Endothelial cell of umbilical vein (primary cell): Measurements from ENCODE around the gene FMN2. TPM values are rescaled to one million over a fixed set of nuclear protein-coding genes. Genes with fewer than 3 reads are reported as not detected.

ENCODE experiments used
- BruUV-seq: library from RNA; stranded (reverse); fragments of 400-500 nt; replicated peaks from 2 replicates; lab custom pipeline; 2021; lab: Mats Ljungman, UMichigan
- CTCF ChIA-PET: fragments of 300-600, 350-600 bp; sonication (Branson Sonifier 250); formaldehyde crosslinking; loops from one replicate; lab custom pipeline; 2021; ENCODE audit warnings: antibody characterized with exemption, inconsistent platforms; lab: Charles Lee
- POLR2A ChIA-PET: fragments of 300-600, 350-600 bp; sonication (Branson Sonifier 250); formaldehyde crosslinking; loops from one replicate; lab custom pipeline; 2021; ENCODE audit warnings: antibody characterized with exemption, inconsistent platforms; lab: Charles Lee
- DNase-seq: peaks from one replicate; pipeline ENCODE4 v3.0.0-alpha.2; 2011; ENCODE audit warnings: low read depth, low spot score
- FAIRE-seq: peaks from 2 replicates; lab custom pipeline; 2011; peaks lifted over from hg19 to GRCh38; lab: Jason Lieb, UNC
- H2AFZ ChIP-seq: 2 replicates; pipeline ENCODE4 v1.6.0; 2012; ENCODE audit warnings: low read depth, low read length, control low read depth, inconsistent platforms
- H3K27ac ChIP-seq: 2 replicates; pipeline ENCODE4 v1.5.1; 2011; ENCODE audit warnings: low read depth, mild to moderate bottlenecking, control low read depth, low read length, moderate library complexity; ENCODE audit not compliant: insufficient read depth
- H3K27me3 ChIP-seq, 2 experiments: 2 replicates each; pipeline versions ENCODE4 v1.6.0 to v1.6.1; 2011; ENCODE audit warnings: low read length in 2 of 2, mixed read lengths in 1 of 2; ENCODE audit not compliant: control insufficient read depth in 2 of 2, insufficient read depth in 2 of 2
- H3K36me3 ChIP-seq, 2 experiments: 2 replicates in 1 of 2; 3 replicates in 1 of 2; pipeline ENCODE4 v1.5.1; 2011; ENCODE audit warnings: low read length in 2 of 2, mild to moderate bottlenecking in 1 of 2, moderate library complexity in 1 of 2; ENCODE audit not compliant: control insufficient read depth in 2 of 2, insufficient read depth in 2 of 2; ENCODE audit errors: extremely low read depth in 1 of 2
- H3K4me1 ChIP-seq: 3 replicates; pipeline ENCODE4 v1.5.1; 2011; ENCODE audit warnings: mild to moderate bottlenecking, low read length; ENCODE audit not compliant: control insufficient read depth, insufficient read depth; ENCODE audit errors: extremely low read depth
- H3K4me2 ChIP-seq: 2 replicates; pipeline ENCODE4 v1.6.1; 2011; ENCODE audit warnings: low read length, control low read depth, mixed read lengths; ENCODE audit not compliant: insufficient read depth
- H3K4me3 ChIP-seq, 3 experiments: fragments of 200-600 bp in 1 of 3; sonication (generic), shearing (Covaris generic) in 1 of 3; replicated peaks in 1 of 3; 2 replicates each; pipeline ENCODE4 v1.5.1; 2011 to 2016; ENCODE audit warnings: control low read depth in 3 of 3, low read length in 3 of 3, mild to moderate bottlenecking in 2 of 3, inconsistent platforms in 1 of 3, low read depth in 1 of 3, moderate library complexity in 1 of 3; ENCODE audit not compliant: insufficient read depth in 1 of 3
- H3K79me2 ChIP-seq: 2 replicates; pipeline ENCODE4 v1.6.0; 2012; ENCODE audit warnings: low read length, inconsistent platforms; ENCODE audit not compliant: control insufficient read depth, insufficient read depth
- H3K9ac ChIP-seq: replicated peaks from 2 replicates; pipeline ENCODE3; 2011; ENCODE audit warnings: low read length, control low read depth; ENCODE audit not compliant: insufficient read depth; ENCODE audit errors: extremely low read depth
- H3K9me1 ChIP-seq: replicated peaks from 3 replicates; pipeline ENCODE4 v1.6.0; 2011; ENCODE audit warnings: mild to moderate bottlenecking, low read length; ENCODE audit not compliant: control insufficient read depth, insufficient read depth; ENCODE audit errors: extremely low read depth
- H3K9me3 ChIP-seq: replicated peaks from 2 replicates; pipeline ENCODE4 v1.5.1; 2012; ENCODE audit warnings: low read length, inconsistent platforms; ENCODE audit not compliant: control insufficient read depth, insufficient read depth
- H4K20me1 ChIP-seq: replicated peaks from 2 replicates; pipeline ENCODE3; 2011; ENCODE audit warnings: mild to moderate bottlenecking, low read length; ENCODE audit not compliant: control insufficient read depth, insufficient read depth; ENCODE audit errors: extremely low read depth
- EZH2 ChIP-seq: IDR thresholded peaks from 2 replicates; pipeline ENCODE4 v1.6.1; 2012; ENCODE audit warnings: borderline replicate concordance, low read depth, mild to moderate bottlenecking, moderate library complexity, low read length, inconsistent platforms; ENCODE audit not compliant: severe bottlenecking
- FOS ChIP-seq: IDR thresholded peaks from 2 replicates; pipeline ENCODE4 v1.6.1; 2011; ENCODE audit warnings: mild to moderate bottlenecking, low read length, moderate library complexity, borderline replicate concordance; ENCODE audit not compliant: insufficient read depth
- GATA2 ChIP-seq: IDR thresholded peaks from 2 replicates; pipeline ENCODE4 v1.7.0; 2011; ENCODE audit warnings: low read depth, mild to moderate bottlenecking, moderate library complexity, mixed read lengths, low read length; ENCODE audit not compliant: insufficient read length, insufficient read depth
- JUN ChIP-seq: IDR thresholded peaks from 2 replicates; pipeline ENCODE4 v1.6.1; 2011; ENCODE audit warnings: borderline replicate concordance, low read depth; ENCODE audit not compliant: insufficient read length, insufficient read depth
- MYC ChIP-seq: IDR thresholded peaks from one replicate; pipeline ENCODE4 v1.6.1; 2011; ENCODE audit warnings: mild to moderate bottlenecking, low read depth, low read length
- POLR2A ChIP-seq: IDR thresholded peaks from 2 replicates; pipeline ENCODE4 v1.6.1; 2012; ENCODE audit warnings: low read depth, mild to moderate bottlenecking, control low read depth, low read length
- POLR2AphosphoS5 ChIP-seq: IDR thresholded peaks from 2 replicates; pipeline ENCODE4 v1.6.1; 2012; ENCODE audit warnings: low read depth, mild to moderate bottlenecking, control low read depth, low read length, moderate library complexity; ENCODE audit not compliant: insufficient read depth
- dilution Hi-C: fragments of 300-500 bp; cut with MboI; formaldehyde crosslinking; loops from one replicate; pipeline ENCODE4 v1.15.0; 2019; ENCODE audit warnings: low sequenced_read_pairs; ENCODE audit not compliant: extremely low pct_ligation_motif_present
- intact Hi-C: fragments of 100-400 bp; cut with micrococcal nuclease; formaldehyde crosslinking; loops from one replicate; pipeline ENCODE4 v1.10.0; 2022
- polyA plus RNA-seq, 4 experiments: library from polyadenylated mRNA; depleted of rRNA in 3 of 4; stranded (reverse) in 3 of 4; unstranded in 1 of 4; fragments of >200 nt; gene quantifications; 2 replicates each; pipeline versions ENCODE4 v1.2.1 to v1.2.3, GENCODE V29; 2011 to 2012; ENCODE audit warnings: missing spikeins in 1 of 4
- total RNA-seq: library from RNA; stranded (reverse); gene quantifications from 2 replicates; pipeline ENCODE4 v1.2.3, GENCODE V29; 2021
- TF ChIP-seq, protein P1 (sequence below): IDR thresholded peaks from 2 replicates; pipeline ENCODE4 v1.6.1; 2011; ENCODE audit not compliant: insufficient read depth, insufficient read length
- TF ChIP-seq, protein P2 (sequence below), 2 donors: IDR thresholded peaks; 1 replicate in 1 of 2; 2 replicates in 1 of 2; pipeline ENCODE4 v1.5.1; 2011; ENCODE audit warnings: low read length in 2 of 2, mild to moderate bottlenecking in 2 of 2, moderate library complexity in 2 of 2, control low read depth in 1 of 2, inconsistent platforms in 1 of 2, low read depth in 1 of 2; ENCODE audit not compliant: insufficient read depth in 1 of 2; ENCODE audit errors: extremely low read depth in 1 of 2

FMN2 gene
- total and polyA plus RNA-seq, 2 donors (not counting 3 experiments of a cell fraction or from before 2014, with no cell fraction given), result not detected

DNA sequence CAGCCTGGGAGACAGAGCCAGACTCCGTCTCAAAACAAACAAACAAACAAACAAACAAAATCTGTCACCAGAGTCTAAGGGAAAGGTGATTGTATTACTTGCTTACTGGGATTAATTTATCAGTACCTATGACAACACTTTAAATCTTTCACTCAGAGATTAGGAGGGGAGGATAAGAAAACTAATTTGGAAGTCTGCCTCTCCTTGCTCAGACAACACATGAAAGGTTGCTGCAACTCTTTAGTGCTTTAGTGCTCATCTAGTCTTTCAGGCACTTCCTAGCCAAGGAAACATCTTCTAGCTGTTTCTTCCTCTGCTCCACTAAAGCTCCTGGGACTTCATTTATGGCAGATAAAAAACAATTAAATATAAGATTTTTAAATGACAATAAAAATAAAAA lies 7.3 kb upstream of the FMN2 start:
- dilution Hi-C loops, result no loop called here
- Histone ChIP-seq H3K4me1 (no peaks in the 10 kb centered on the region), H3K27ac (no peak overlapping the region), H3K79me2 (no peaks in the 10 kb centered on the region), H3K9me3 (no peaks in the 10 kb centered on the region), H3K4me2 (no peak overlapping the region), H3K4me3 (no peak overlapping the region), H3K9me1 (no peaks in the 10 kb centered on the region), H2AFZ (no peak overlapping the region), H4K20me1 (no peaks in the 10 kb centered on the region), H3K36me3 (no peaks in the 10 kb centered on the region), H3K27me3 (peaks cover 0 to 2% of the 10 kb centered on the region in 2 experiments), H3K9ac (no peak overlapping the region)
- POLR2A ChIA-PET, result no interaction called here
- CTCF ChIA-PET, result no interaction called here
- TF ChIP-seq EZH2 (no peak), JUN (no peak), FOS (no peak), POLR2A (no peak), POLR2AphosphoS5 (no peak), MYC (no peak), GATA2 (no peak)
- TF ChIP-seq, protein P1, sequence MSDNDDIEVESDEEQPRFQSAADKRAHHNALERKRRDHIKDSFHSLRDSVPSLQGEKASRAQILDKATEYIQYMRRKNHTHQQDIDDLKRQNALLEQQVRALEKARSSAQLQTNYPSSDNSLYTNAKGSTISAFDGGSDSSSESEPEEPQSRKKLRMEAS, result no peak
- TF ChIP-seq, protein P2, sequence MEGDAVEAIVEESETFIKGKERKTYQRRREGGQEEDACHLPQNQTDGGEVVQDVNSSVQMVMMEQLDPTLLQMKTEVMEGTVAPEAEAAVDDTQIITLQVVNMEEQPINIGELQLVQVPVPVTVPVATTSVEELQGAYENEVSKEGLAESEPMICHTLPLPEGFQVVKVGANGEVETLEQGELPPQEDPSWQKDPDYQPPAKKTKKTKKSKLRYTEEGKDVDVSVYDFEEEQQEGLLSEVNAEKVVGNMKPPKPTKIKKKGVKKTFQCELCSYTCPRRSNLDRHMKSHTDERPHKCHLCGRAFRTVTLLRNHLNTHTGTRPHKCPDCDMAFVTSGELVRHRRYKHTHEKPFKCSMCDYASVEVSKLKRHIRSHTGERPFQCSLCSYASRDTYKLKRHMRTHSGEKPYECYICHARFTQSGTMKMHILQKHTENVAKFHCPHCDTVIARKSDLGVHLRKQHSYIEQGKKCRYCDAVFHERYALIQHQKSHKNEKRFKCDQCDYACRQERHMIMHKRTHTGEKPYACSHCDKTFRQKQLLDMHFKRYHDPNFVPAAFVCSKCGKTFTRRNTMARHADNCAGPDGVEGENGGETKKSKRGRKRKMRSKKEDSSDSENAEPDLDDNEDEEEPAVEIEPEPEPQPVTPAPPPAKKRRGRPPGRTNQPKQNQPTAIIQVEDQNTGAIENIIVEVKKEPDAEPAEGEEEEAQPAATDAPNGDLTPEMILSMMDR (IDR thresholded peaks at IDR 0.05; ENCODE audit: extremely low read depth in 1 of 2, insufficient read depth in 1 of 2, low read depth in 1 of 2, low read length in 2 of 2), result no peak
- DNase-seq (no peak), FAIRE-seq (no peak)
- BruUV-seq, result no TSS peak
- intact Hi-C loops, result no loop called here
